Skin of body (tissue), 2 donors: ENCODE data around the gene ARFGAP3. TPM values are rescaled to one million over a fixed set of nuclear protein-coding genes. Genes with fewer than 3 reads are reported as not detected.

Experiments used
- DNase-seq: peaks from one replicate; lab custom pipeline; 2025; lab: John Stamatoyannopoulos, UW
- total RNA-seq: library from RNA; depleted of rRNA; stranded (reverse); fragments of >200 nt; gene quantifications from one replicate; pipeline ENCODE4 v1.2.3, GENCODE V29; 2014

The ARFGAP3 gene
- total RNA-seq, 1 donor from 2014 or later, result 37.7 TPM

- DNase-seq, result no peak
Measured at GRCh38 chr22:42820045-42820763, 36.9 kb downstream of the ARFGAP3 start.

GRCh38 chr22:42819412-42820044 lies 37.5 kb downstream of the ARFGAP3 start:
- no peak for DNase-seq

GRCh38 chr22:42817556-42817955 lies 39.5 kb downstream of the ARFGAP3 start:
- no peak for DNase-seq

- no peak for DNase-seq
Measured at GRCh38 chr22:42816336-42816735, 40.7 kb downstream of the ARFGAP3 start.

- DNase-seq, result no peak
Measured at GRCh38 chr22:42814616-42815015, 42.5 kb downstream of the ARFGAP3 start.

GRCh38 chr22:42814215-42814614 lies 42.9 kb downstream of the ARFGAP3 start:
- DNase-seq, result no peak

GRCh38 chr22:42813501-42813900 lies 43.6 kb downstream of the ARFGAP3 start:
- no peak for DNase-seq

GRCh38 chr22:42811459-42811858 lies 45.6 kb downstream of the ARFGAP3 start:
- no peak for DNase-seq

- DNase-seq, result no peak
Measured at GRCh38 chr22:42808521-42808920, 48.6 kb downstream of the ARFGAP3 start.

GRCh38 chr22:42807185-42807584 lies 49.9 kb downstream of the ARFGAP3 start:
- DNase-seq, result no peak

- DNase-seq, result no peak
Measured at GRCh38 chr22:42805998-42806830, 50.9 kb downstream of the ARFGAP3 start.

GRCh38 chr22:42805016-42805997 lies 51.8 kb downstream of the ARFGAP3 start:
- DNase-seq, result no peak

GRCh38 chr22:42803389-42803788 lies 53.7 kb downstream of the ARFGAP3 start:
- DNase-seq, result no peak

- DNase-seq, result no peak
Measured at GRCh38 chr22:42801252-42802080, 55.6 kb downstream of the ARFGAP3 start.

- DNase-seq, result no peak
Measured at GRCh38 chr22:42800451-42801251, 56.4 kb downstream of the ARFGAP3 start.

- DNase-seq, result no peak
Measured at GRCh38 chr22:42799461-42800405, 57.3 kb downstream of the ARFGAP3 start.

- DNase-seq, result no peak
Measured at GRCh38 chr22:42799061-42799460, 58.0 kb downstream of the ARFGAP3 start.

- DNase-seq, result no peak
Measured at GRCh38 chr22:42797011-42797410, 60.1 kb downstream of the ARFGAP3 start.
